Choroid plexus epithelial cell (primary cell): ENCODE data around the gene FKBP11.

Experiments
- DNase-seq: peaks from one replicate; pipeline ENCODE4 v3.0.0-alpha.2; 2010; ENCODE audit warnings: low read depth
- H3K4me3 ChIP-seq: 2 replicates; pipeline ENCODE4 v1.5.1; 2011; ENCODE audit warnings: low read depth, mild to moderate bottlenecking, control low read depth, low read length, moderate library complexity
- CTCF ChIP-seq: conservative IDR thresholded peaks from 2 replicates; pipeline ENCODE4 v1.5.1; 2011; ENCODE audit warnings: low read depth, mild to moderate bottlenecking, control low read depth, inconsistent platforms, low read length, moderate library complexity

Gene FKBP11

GRCh38 chr12:48890657-48891418, 34.5 kb downstream of the FKBP11 start:
- DNase-seq, result peak; percentile 78
- H3K4me3 ChIP-seq, result peak overlapping the region; percentile 35
- peak; percentile 93 for TF ChIP-seq CTCF

GRCh38 chr12:48889679-48890078, 35.6 kb downstream of the FKBP11 start:
- TF ChIP-seq CTCF, result no peak
- H3K4me3 ChIP-seq, result no peak overlapping the region
- no peak for DNase-seq

DNA sequence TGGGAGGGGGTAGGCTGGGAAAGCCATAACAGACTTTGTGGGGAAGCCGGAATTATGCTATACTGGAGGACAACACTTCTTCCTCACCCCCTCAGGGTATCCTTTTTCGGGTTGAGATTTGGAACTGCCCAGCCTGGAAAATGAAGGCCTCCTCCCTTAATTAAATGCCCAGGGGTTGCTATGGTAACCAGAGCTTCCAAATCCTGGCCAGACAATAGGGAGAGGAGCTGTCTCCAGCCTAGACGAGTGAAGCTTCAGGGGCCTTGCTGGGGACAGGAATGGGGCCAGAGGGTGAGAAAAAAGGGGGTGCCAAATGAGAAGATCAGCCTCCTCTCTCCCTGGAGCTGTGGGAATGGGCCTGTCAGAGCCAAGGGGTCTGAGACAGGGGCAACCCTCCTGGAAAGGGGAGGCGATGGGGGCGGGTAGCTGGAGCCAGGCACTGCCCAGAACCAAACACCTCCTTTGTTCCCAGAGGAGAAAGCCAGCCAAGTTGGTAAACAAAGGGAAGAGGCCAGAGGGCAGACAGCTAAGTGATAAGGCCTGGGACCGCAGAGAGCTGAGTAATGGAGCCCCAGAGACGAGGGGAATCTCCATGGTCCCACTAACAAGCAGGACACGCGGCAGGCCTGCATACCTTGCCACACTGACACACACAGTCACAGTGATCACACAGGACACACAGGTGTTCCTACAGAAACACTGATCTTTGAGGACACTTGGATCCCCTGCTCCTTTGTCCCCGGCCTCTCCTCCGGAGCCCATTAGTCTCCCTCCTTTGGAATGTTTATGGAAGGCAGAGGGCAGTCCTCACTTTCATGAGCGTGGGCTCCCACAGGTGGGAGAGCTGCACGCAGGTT, 41.8 kb downstream of the FKBP11 start:
- no peak for DNase-seq
- no peak overlapping the region for H3K4me3 ChIP-seq
- TF ChIP-seq CTCF, result no peak

DNA sequence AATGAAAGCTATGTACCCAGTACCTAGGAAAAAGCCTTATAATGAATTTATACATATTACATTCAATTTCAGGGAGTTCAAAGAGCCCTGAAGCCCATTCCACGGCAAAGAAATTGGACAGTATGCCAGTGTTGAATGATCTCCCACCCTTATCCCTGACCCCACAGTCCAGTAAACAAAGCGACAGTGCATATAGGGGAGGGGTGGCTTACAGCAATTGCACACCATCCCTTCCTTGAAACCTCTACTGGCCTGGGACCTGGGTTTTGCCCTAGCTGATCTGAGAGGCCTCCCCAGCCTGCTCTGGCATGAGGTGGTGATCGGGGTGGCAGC, 42.4 kb downstream of the FKBP11 start:
- no peak for TF ChIP-seq CTCF
- no peak overlapping the region for H3K4me3 ChIP-seq
- DNase-seq, result no peak

DNA sequence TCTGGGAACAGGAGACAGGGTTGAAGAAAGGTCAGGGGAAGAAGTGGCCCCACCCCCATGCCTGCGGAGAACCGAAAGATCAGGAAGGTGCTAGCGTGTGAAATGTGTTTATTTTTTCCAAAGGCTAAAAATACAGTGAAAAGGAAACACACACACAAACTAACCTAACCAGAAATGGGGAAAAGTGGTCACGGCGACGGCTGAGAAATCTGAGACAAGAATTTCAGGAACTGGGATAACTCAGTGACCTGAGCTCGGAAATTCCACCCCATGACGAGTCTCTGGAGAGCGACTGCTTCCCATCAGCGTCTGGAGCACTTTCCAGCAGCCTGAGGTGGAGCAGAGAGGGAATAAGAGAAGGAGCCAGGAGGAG, 43.0 kb downstream of the FKBP11 start:
- TF ChIP-seq CTCF, result no peak
- peak; percentile 39 for DNase-seq
- H3K4me3 ChIP-seq, result peak overlapping the region; percentile 19

GRCh38 chr12:48881686-48882314, 43.5 kb downstream of the FKBP11 start:
- TF ChIP-seq CTCF, result no peak
- DNase-seq, result no peak
- no peak overlapping the region for H3K4me3 ChIP-seq
